ENCODE data around the gene MGA. TPM values are rescaled to one million over a fixed set of nuclear protein-coding genes. Genes with fewer than 3 reads are reported as not detected.

MGA gene
- total RNA-seq, 1 donor from 2014 or later: 32.6 TPM

- Histone ChIP-seq H3K4me3 (ENCODE audit: insufficient read depth, low read depth, low read length) (no peak overlapping the region), H3K4me2 (ENCODE audit: low read length) (peak overlapping the region; percentile 79), H4K20me1 (ENCODE audit: insufficient read depth, low read length) (peaks cover 48% of the 10 kb centered on the region), H3K27ac (ENCODE audit: low read depth, low read length) (peak overlapping the region; percentile 91), H3K9ac (ENCODE audit: low read length) (peak overlapping the region; percentile 64), H3K79me2 (ENCODE audit: insufficient read depth, low read length) (peaks cover 80% of the 10 kb centered on the region), H3K27me3 (ENCODE audit: insufficient read depth, low read length) (no peaks in the 10 kb centered on the region), H3K4me1 (ENCODE audit: insufficient read depth, low read length) (peaks cover 22% of the 10 kb centered on the region), H2AFZ (ENCODE audit: low read depth, low read length) (no peak overlapping the region), H3K9me3 (ENCODE audit: insufficient read depth, low read depth, low read length) (no peaks in the 10 kb centered on the region), H3K36me3 (ENCODE audit: insufficient read depth, low read length) (no peaks in the 10 kb centered on the region)
- H3K9me3 Mint-ChIP-seq (ENCODE audit: unreplicated experiment): no peaks in the 10 kb centered on the region
- H3K27ac Mint-ChIP-seq (ENCODE audit: unreplicated experiment): peak overlapping the region; percentile 89
- TF ChIP-seq, protein P1, sequence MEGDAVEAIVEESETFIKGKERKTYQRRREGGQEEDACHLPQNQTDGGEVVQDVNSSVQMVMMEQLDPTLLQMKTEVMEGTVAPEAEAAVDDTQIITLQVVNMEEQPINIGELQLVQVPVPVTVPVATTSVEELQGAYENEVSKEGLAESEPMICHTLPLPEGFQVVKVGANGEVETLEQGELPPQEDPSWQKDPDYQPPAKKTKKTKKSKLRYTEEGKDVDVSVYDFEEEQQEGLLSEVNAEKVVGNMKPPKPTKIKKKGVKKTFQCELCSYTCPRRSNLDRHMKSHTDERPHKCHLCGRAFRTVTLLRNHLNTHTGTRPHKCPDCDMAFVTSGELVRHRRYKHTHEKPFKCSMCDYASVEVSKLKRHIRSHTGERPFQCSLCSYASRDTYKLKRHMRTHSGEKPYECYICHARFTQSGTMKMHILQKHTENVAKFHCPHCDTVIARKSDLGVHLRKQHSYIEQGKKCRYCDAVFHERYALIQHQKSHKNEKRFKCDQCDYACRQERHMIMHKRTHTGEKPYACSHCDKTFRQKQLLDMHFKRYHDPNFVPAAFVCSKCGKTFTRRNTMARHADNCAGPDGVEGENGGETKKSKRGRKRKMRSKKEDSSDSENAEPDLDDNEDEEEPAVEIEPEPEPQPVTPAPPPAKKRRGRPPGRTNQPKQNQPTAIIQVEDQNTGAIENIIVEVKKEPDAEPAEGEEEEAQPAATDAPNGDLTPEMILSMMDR (IDR thresholded peaks at IDR 0.05; ENCODE audit: insufficient read depth, low read depth, low read length): no peak
- TF ChIP-seq EZH2 (IDR thresholded peaks at IDR 0.05; ENCODE audit: insufficient read depth, low read length): no peak
- no peak for DNase-seq (ENCODE audit: low read depth)
- H3K27me3 Mint-ChIP-seq (ENCODE audit: low read depth, unreplicated experiment): no peaks in the 10 kb centered on the region
- H3K36me3 Mint-ChIP-seq (ENCODE audit: low read depth, unreplicated experiment): no peaks in the 10 kb centered on the region
- H3K4me1 Mint-ChIP-seq (ENCODE audit: low read depth, unreplicated experiment): peaks cover 55% of the 10 kb centered on the region
- FAIRE-seq: no peak
- H3K4me3 Mint-ChIP-seq (ENCODE audit: unreplicated experiment): no peak overlapping the region
Measured at GRCh38 chr15:41791547-41791937, 131.3 kb downstream of the MGA start.

GRCh38 chr15:41792000-41792637, 131.9 kb downstream of the MGA start:
- Histone ChIP-seq H3K79me2 (ENCODE audit: insufficient read depth, low read length) (peaks cover 78% of the 10 kb centered on the region), H4K20me1 (ENCODE audit: insufficient read depth, low read length) (peaks cover 48% of the 10 kb centered on the region), H3K4me3 (ENCODE audit: insufficient read depth, low read depth, low read length) (no peak overlapping the region), H3K4me1 (ENCODE audit: insufficient read depth, low read length) (peaks cover 23% of the 10 kb centered on the region), H3K27me3 (ENCODE audit: insufficient read depth, low read length) (no peaks in the 10 kb centered on the region), H3K4me2 (ENCODE audit: low read length) (peak overlapping the region; percentile 79), H3K27ac (ENCODE audit: low read depth, low read length) (peak overlapping the region; percentile 91), H2AFZ (ENCODE audit: low read depth, low read length) (no peak overlapping the region), H3K9me3 (ENCODE audit: insufficient read depth, low read depth, low read length) (no peaks in the 10 kb centered on the region), H3K9ac (ENCODE audit: low read length) (no peak overlapping the region), H3K36me3 (ENCODE audit: insufficient read depth, low read length) (no peaks in the 10 kb centered on the region)
- no peaks in the 10 kb centered on the region for H3K36me3 Mint-ChIP-seq (ENCODE audit: low read depth, unreplicated experiment)
- no peaks in the 10 kb centered on the region for H3K9me3 Mint-ChIP-seq (ENCODE audit: unreplicated experiment)
- no peaks in the 10 kb centered on the region for H3K27me3 Mint-ChIP-seq (ENCODE audit: low read depth, unreplicated experiment)
- no peak for FAIRE-seq
- TF ChIP-seq, protein P1 (IDR thresholded peaks at IDR 0.05; ENCODE audit: insufficient read depth, low read depth, low read length): no peak
- no peak for TF ChIP-seq EZH2 (IDR thresholded peaks at IDR 0.05; ENCODE audit: insufficient read depth, low read length)
- no peak for DNase-seq (ENCODE audit: low read depth)
- no peak overlapping the region for H3K4me3 Mint-ChIP-seq (ENCODE audit: unreplicated experiment)
- peak overlapping the region; percentile 89 for H3K27ac Mint-ChIP-seq (ENCODE audit: unreplicated experiment)
- H3K4me1 Mint-ChIP-seq (ENCODE audit: low read depth, unreplicated experiment): peaks cover 60% of the 10 kb centered on the region

DNA sequence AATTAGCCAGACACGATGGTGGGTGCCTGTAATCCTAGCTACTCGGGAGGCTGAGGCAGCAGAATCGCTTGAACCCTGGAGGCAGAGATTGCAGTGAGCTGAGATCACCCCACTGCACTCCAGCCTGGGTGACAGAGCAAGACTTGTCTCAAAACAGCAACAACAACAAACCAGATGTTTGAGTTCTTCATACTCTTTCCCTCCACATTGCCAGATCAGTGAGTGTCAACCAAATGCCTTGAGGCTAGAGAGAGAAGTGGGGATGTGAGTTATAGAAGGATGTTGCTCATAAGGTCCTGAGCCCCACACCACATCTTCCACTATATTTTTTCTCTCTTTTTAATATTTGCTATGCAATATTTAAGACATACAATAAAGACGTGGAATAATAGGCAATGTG, 133.9 kb downstream of the MGA start:
- no peak overlapping the region for H3K27ac ChIP-seq (ENCODE audit: low read depth, low read length)
- no peak for TF ChIP-seq EZH2 (IDR thresholded peaks at IDR 0.05; ENCODE audit: insufficient read depth, low read length)
- TF ChIP-seq, protein P1 (IDR thresholded peaks at IDR 0.05; ENCODE audit: insufficient read depth, low read depth, low read length): no peak
- H2AFZ ChIP-seq (ENCODE audit: low read depth, low read length): no peak overlapping the region
- no peak for FAIRE-seq
- H3K79me2 ChIP-seq (ENCODE audit: insufficient read depth, low read length): peaks cover 71% of the 10 kb centered on the region
- Mint-ChIP-seq H3K4me1 (ENCODE audit: low read depth, unreplicated experiment) (peaks cover 63% of the 10 kb centered on the region), H3K27me3 (ENCODE audit: low read depth, unreplicated experiment) (no peaks in the 10 kb centered on the region), H3K4me3 (ENCODE audit: unreplicated experiment) (no peak overlapping the region), H3K9me3 (ENCODE audit: unreplicated experiment) (no peaks in the 10 kb centered on the region), H3K27ac (ENCODE audit: unreplicated experiment) (peak overlapping the region; percentile 18), H3K36me3 (ENCODE audit: low read depth, unreplicated experiment) (peaks cover 4% of the 10 kb centered on the region)
- DNase-seq (ENCODE audit: low read depth): no peak
- no peaks in the 10 kb centered on the region for H3K9me3 ChIP-seq (ENCODE audit: insufficient read depth, low read depth, low read length)
- no peaks in the 10 kb centered on the region for H3K27me3 ChIP-seq (ENCODE audit: insufficient read depth, low read length)
- H3K9ac ChIP-seq (ENCODE audit: low read length): no peak overlapping the region
- H3K4me2 ChIP-seq (ENCODE audit: low read length): no peak overlapping the region
- no peak overlapping the region for H3K4me3 ChIP-seq (ENCODE audit: insufficient read depth, low read depth, low read length)
- peaks cover 51% of the 10 kb centered on the region for H4K20me1 ChIP-seq (ENCODE audit: insufficient read depth, low read length)
- H3K36me3 ChIP-seq (ENCODE audit: insufficient read depth, low read length): no peaks in the 10 kb centered on the region
- H3K4me1 ChIP-seq (ENCODE audit: insufficient read depth, low read length): peaks cover 25% of the 10 kb centered on the region

Measured in astrocyte (in vitro differentiated cells and primary cell).